Ovary (tissue), 3 donors: ENCODE results near the gene GALNTL6.

Experiments used
- CTCF ChIP-seq, 3 donors: fragments of 450-650 bp in 2 of 3; fragments of 200-600 bp in 1 of 3; IDR thresholded peaks; one replicate each; pipeline versions ENCODE4 v1.5.1 to v1.8.0; 2016 to 2022; ENCODE audit warnings: antibody characterized with exemption in 3 of 3, mild to moderate bottlenecking in 1 of 3
- EP300 ChIP-seq: sonication (generic); formaldehyde crosslinking; IDR thresholded peaks from one replicate; pipeline ENCODE4 v1.6.1; 2017; ENCODE audit warnings: antibody characterized with exemption
- donor health status: DM: no; HTN: no; CAD: no.

DNA sequence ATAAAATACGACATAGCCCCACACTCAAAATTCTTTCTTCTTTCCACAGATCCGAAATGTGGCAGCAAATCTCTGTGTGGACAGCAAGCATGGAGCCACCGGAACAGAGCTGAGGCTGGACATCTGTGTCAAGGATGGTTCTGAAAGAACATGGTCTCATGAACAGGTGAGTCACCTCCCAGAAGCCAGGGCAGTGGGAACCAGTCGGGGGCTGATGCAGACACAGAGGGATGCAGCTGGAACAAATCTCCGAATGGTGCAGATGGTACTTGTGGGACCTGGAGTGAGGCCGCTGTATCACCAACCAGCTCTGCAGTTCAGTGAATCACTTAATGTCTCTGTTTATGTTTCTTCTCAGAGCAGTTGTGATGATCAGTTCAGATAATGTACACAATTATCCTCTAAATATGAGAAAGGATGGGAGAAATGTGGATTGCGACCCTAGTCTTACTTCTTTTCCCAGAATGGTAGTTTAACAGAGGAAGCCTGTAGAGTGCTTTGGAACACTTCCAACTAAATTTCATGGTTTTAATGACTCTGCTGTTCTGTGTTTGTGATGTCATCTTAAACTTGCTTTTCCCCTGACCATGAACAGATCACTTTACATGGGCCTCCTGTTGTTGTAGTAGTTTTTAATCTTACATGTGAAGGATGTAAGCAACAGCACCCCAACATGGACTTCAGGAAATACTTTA lies 1196.1 kb downstream of the GALNTL6 start:
- TF ChIP-seq CTCF (IDR thresholded peaks at IDR 0.05) (no peak), EP300 (no peak)
